Aorta (tissue), 5 donors: Measurements from ENCODE around the gene CD46. TPM values are rescaled to one million over a fixed set of nuclear protein-coding genes. Genes with fewer than 3 reads are reported as not detected.

Experiments
- ATAC-seq: fragments of 200-7000 bp; cut with Tn5 transposase; one replicate; pipeline ENCODE4 v1.9.1; 2022; ENCODE audit warnings: moderate library complexity; ENCODE audit not compliant: low FRiP score
- DNase-seq, 2 donors: peaks; one replicate each; pipeline ENCODE4 v3.0.0-alpha.2; 2020
- H3K27ac ChIP-seq, 2 donors: one replicate each; pipeline ENCODE4 v1.5.1; 2013; ENCODE audit warnings: low read length in 2 of 2, mild to moderate bottlenecking in 2 of 2, moderate library complexity in 2 of 2, control low read depth in 1 of 2, inconsistent platforms in 1 of 2, low read depth in 1 of 2
- H3K27me3 ChIP-seq, 2 donors: one replicate each; pipeline ENCODE4 v1.6.1; 2013; ENCODE audit warnings: control low read depth in 1 of 2, low read length in 1 of 2, mild to moderate bottlenecking in 1 of 2, moderate library complexity in 1 of 2; ENCODE audit not compliant: insufficient read depth in 2 of 2, control insufficient read depth in 1 of 2
- H3K36me3 ChIP-seq, 2 donors: one replicate each; pipeline ENCODE4 v1.6.1; 2013; ENCODE audit warnings: control low read depth in 1 of 2, low read length in 1 of 2, mild to moderate bottlenecking in 1 of 2; ENCODE audit not compliant: insufficient read depth in 2 of 2, control insufficient read depth in 1 of 2
- H3K4me1 ChIP-seq, 2 donors: one replicate each; pipeline ENCODE4 v1.6.1; 2013; ENCODE audit warnings: low read length in 2 of 2, control low read depth in 1 of 2, mild to moderate bottlenecking in 1 of 2, moderate library complexity in 1 of 2; ENCODE audit not compliant: insufficient read depth in 2 of 2, control insufficient read depth in 1 of 2
- H3K4me3 ChIP-seq, 2 donors: one replicate each; pipeline ENCODE4 v1.5.1; 2013; ENCODE audit warnings: low read length in 2 of 2, control low read depth in 1 of 2, mild to moderate bottlenecking in 1 of 2
- H3K9me3 ChIP-seq: one replicate; pipeline ENCODE4 v1.6.1; 2013; ENCODE audit warnings: mild to moderate bottlenecking, low read length; ENCODE audit not compliant: control insufficient read depth
- WGBS, 2 donors: extraction: QIAGEN DNeasy Blood & Tissue Kit; methylation state at CpG; one replicate each; pipeline ENCODE4 v1.1.7; 2013; 5-methylcytosine and 5-hydroxymethylcytosine counted together
- intact Hi-C, 2 donors: fragments of 100-400 bp; cut with DNase I; formaldehyde crosslinking; loops; one replicate each; pipeline versions ENCODE4 v1.14.2 to v1.15.0; 2022
- polyA plus RNA-seq, 2 donors: library from polyadenylated mRNA; stranded (reverse); fragments of 200-250 nt; gene quantifications; one replicate each; pipeline ENCODE4 v1.2.3, GENCODE V29; 2013
- total RNA-seq, 2 donors: library from RNA; stranded (reverse); fragmentation: NEBNext Ultra II Directional; extraction: Animal tissue kit (Norgen Biotek cat#: 25700); gene quantifications; one replicate each; pipeline ENCODE4 v1.2.1, GENCODE V29; 2021
- donor health status: healthy with polysubstance abuse.
- donor health status: Bipolar disorder and iron deficiency.
- donor health status: DM: no; HTN: no; CAD: no.
- donor health status: DM: no; HTN: no; CAD: no.
- donor health status: DM: yes; HTN: yes; CAD: no.

CD46 gene
- total and polyA plus RNA-seq, 4 donors: 56.3 to 210 (median 171) TPM

DNA sequence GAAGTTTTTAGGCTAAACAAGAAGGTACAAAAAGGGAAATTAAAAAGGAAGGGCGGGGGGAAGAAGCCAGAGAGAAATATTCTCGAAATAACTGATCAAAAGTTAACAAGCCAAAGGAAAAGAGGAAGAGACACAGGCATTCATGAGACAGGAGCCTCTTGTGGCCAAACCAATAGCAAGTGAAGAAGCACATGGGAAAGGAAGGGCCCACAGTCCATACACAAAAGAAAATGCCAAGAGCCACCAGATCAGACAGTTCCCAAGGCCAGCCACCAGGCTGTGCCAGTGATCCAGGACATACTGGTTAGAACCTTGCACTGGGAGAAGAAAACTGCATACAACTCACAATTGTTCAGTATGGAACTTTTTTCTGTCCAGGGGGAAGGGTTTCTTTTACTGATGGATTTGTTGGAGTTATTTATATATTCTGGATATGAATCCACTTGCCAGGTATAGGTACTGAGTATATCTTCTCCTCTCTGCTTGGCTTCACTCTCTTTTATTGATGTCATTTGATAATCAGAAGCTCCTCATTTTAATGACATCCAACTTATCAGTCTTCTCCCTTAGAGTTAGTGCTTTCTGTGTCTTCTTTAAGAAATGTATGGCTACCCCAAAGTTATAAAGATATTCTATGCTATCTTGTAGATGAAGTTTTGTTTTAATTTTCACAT lies 76.8 kb downstream of the CD46 start:
- ATAC-seq: peak; percentile 63
- 62 to 73% methylated on average over 2 of the region's 2 CpGs for WGBS, 2 donors
- Histone ChIP-seq H3K27ac (no peak overlapping the region), H3K36me3 (no peaks in the 10 kb centered on the region), H3K4me3 (no peak overlapping the region), H3K4me1 (peaks cover 0 to 3% of the 10 kb centered on the region in 2 donors), H3K27me3 (no peaks in the 10 kb centered on the region), H3K9me3 (no peaks in the 10 kb centered on the region)
- peak; percentile 87 to 89 for DNase-seq
- intact Hi-C loops: loop anchor here (2.0 to 10.0 kb wide), 3 partner anchors 40 to 136 kb away; no protein-coding TSS in a partner anchor

DNA sequence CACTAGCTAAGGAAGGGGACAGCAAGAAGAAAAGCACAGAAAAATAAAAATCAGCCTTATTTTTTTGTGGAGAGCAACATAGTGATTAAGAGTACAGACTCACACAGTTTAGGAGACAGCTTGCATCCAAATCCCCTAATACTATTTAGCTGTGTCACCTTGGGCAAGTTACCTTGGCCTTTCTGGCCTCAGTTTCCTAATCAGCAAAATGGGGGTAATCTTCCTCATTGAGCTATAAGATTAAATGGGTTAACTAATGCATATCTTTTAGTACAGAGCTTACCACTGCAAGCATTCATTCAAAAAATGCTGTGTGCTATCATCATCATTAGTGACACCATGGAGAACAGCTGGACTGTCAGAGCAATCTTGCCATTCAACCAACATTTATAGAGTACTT lies 77.7 kb downstream of the CD46 start:
- Histone ChIP-seq H3K27me3 (no peaks in the 10 kb centered on the region), H3K4me3 (no peak overlapping the region), H3K9me3 (no peaks in the 10 kb centered on the region), H3K4me1 (peaks cover 0 to 3% of the 10 kb centered on the region in 2 donors), H3K27ac (no peak overlapping the region), H3K36me3 (no peaks in the 10 kb centered on the region)
- ATAC-seq: no peak
- intact Hi-C loops: loop anchor here (2.0 to 10.0 kb wide), 3 partner anchors 39 to 135 kb away; no protein-coding TSS in a partner anchor
- DNase-seq: no peak

DNA sequence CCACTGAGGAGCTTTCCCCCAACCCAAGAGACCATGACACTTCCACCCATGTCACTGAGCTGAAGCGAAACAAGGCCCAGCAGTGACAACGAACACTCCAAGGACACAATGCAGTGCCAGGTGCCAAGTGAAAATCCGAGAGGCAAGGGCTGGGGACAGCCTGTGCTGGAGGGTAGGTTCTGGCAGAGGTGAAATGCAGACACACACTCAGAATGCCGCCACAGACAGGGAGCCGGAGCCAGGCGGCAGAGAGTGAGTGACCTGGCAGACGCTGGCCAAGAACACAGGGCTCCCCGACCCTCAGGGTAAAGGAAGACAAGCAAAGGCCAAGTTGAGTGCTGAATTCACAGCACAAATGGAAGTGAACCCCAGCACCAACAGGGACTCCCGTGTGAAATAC lies 78.9 kb downstream of the CD46 start:
- ATAC-seq: no peak
- H3K27me3 ChIP-seq: no peaks in the 10 kb centered on the region

DNA sequence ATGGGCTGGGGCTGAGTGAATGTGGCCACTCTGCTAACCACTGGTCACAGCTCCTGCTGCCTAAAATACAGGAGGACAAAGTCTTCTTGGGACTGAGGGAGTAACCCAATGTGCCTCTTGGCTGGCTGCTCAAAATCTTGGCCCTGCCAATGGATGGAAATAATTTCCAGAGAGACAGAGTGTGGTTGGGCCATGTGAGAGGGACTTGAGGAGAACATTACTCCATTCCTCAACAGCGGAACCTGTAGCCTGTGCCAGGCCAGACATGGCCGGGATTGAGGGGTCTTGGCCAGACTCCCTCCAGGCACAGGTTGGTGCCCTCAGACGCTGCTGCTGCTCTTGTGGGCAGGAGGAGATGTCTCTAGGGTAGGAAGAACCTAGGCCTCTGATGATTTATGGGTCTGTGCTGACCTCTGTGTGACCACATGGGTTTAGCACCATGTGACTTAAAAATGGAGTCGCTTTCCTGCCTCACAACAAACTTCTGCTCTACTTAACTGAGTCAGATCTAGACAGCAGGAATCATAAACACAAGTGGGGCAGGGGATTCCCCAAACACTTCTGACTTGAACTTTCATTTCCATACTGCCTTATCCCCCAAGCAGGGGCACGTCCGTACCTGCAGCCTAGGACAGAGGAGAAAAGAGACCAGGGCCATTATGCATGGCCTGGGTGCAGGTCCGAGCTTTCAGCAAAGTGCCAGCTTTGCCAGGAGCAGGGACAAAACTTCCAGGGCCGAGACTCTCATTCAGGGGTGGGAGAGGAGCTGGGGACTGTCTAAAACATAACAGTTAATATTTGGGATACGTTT lies 79.9 kb downstream of the CD46 start:
- no peak for DNase-seq
- H3K9me3 ChIP-seq: no peaks in the 10 kb centered on the region
- H3K27ac ChIP-seq: peak overlapping the region; percentile 0 to 73
- H3K4me3 ChIP-seq: no peak overlapping the region
- H3K27me3 ChIP-seq: no peaks in the 10 kb centered on the region
- intact Hi-C loops: no loop called here
- H3K4me1 ChIP-seq: no peaks in the 10 kb centered on the region
- H3K36me3 ChIP-seq: no peaks in the 10 kb centered on the region
- peak; percentile 71 for ATAC-seq
- WGBS, 2 donors: 49 to 59% methylated on average over 9 of the region's 9 CpGs

More for the DNA sequence above, 78.9 kb downstream of the CD46 start:
- H3K9me3 ChIP-seq: no peaks in the 10 kb centered on the region
- H3K36me3 ChIP-seq: no peaks in the 10 kb centered on the region
- 56 to 78% methylated on average over 9 of the region's 9 CpGs for WGBS, 2 donors
- no peak overlapping the region for H3K4me3 ChIP-seq
- peaks cover 0 to 3% of the 10 kb centered on the region in 2 donors for H3K4me1 ChIP-seq
- H3K27ac ChIP-seq: peak overlapping the region; percentile 37 to 45
- intact Hi-C loops: no loop called here
- DNase-seq: no peak

DNA sequence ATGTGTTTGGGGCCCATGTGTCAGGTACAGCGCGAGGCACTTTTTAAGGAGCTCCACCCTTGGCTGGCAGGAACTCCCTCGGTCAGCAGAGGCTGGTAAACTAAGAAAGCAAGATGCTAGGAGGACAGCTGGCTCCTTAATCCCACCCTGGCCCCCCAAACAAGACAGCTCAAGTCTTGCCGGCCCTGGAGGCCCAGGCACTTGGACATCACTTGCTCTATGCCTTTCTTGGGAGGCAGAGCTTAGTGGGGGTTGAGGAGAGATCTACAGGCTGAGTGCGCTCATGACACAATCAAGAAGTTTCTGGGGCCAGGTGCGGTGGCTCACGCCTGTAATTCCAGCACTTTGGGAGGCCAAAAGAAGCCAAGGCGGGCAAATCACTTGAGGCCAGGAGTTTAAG lies 80.9 kb downstream of the CD46 start:
- ATAC-seq (no peak), DNase-seq (no peak)
- Histone ChIP-seq H3K4me3 (no peak overlapping the region), H3K36me3 (no peaks in the 10 kb centered on the region), H3K27ac (peak overlapping the region in 1 of 2 donors; percentile 23), H3K4me1 (no peaks in the 10 kb centered on the region), H3K27me3 (no peaks in the 10 kb centered on the region), H3K9me3 (no peaks in the 10 kb centered on the region)
- 95 to 98% methylated on average over 8 of the region's 8 CpGs for WGBS, 2 donors
- intact Hi-C loops: no loop called here

DNA sequence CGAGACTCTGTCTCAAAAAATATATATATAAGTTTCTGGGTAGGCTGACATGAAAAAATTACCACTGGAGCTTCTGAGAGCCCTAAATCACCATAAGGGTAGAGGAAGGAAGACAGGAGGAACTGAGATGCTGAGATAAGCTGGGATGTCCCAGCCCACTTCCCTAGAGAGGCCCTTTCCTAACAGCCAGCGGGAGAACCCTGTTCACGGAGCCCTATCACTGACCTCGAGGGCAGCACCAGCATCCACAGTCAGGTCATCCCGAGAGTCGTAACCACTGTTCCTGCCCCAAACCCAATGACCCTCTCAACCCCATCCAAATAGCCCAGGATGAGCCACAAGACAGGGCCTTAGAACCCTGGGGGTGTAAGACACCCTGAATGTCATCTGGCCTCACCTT lies 81.5 kb downstream of the CD46 start:
- intact Hi-C loops: no loop called here
- Histone ChIP-seq H3K4me1 (no peaks in the 10 kb centered on the region), H3K27me3 (no peaks in the 10 kb centered on the region), H3K36me3 (no peaks in the 10 kb centered on the region), H3K9me3 (no peaks in the 10 kb centered on the region), H3K27ac (peak overlapping the region in 1 of 2 donors; percentile 30), H3K4me3 (no peak overlapping the region)
- 93 to 94% methylated on average over 6 of the region's 6 CpGs for WGBS, 2 donors
- ATAC-seq: no peak
- no peak for DNase-seq

DNA sequence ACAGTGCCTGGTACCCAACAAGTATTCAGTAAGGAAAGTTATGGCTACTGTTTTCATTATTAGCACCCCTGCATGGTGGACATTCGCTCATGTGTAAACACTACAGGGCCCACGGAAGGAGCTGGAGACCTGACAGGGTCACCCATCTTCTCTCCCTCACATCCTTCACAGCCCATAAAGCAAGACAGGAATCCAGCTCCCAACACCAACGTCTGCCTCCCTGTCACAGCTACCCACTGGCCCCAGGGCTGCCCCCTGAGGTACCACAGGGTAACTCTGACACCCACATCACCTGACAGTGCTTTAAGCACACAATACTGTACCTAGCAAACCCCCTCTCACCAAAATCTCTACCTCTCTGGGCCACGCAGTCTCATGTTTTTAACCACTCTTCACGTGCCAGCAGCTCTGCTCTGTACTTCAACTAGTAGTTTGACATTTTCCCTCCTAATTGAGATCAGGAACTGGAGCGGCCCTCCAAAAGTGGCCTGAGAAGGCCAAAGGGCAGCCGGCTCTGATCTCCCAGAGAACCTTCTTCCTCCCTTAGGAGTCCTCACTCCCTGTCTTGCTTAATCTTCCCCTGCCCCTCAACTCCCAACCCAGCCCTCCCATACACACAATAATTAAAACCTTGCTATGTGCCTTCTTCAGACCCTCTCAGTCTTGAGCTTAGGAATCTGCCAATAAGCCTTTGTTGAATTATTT lies 82.3 kb downstream of the CD46 start:
- no peak overlapping the region for H3K27ac ChIP-seq
- H3K4me3 ChIP-seq: no peak overlapping the region
- no peak for ATAC-seq
- 92% methylated on average over 7 of the region's 7 CpGs for WGBS, 2 donors
- intact Hi-C loops: no loop called here
- H3K4me1 ChIP-seq: peaks cover 0 to 2% of the 10 kb centered on the region in 2 donors
- H3K9me3 ChIP-seq: no peaks in the 10 kb centered on the region
- no peak for DNase-seq
- H3K36me3 ChIP-seq: no peaks in the 10 kb centered on the region
- H3K27me3 ChIP-seq: no peaks in the 10 kb centered on the region

DNA sequence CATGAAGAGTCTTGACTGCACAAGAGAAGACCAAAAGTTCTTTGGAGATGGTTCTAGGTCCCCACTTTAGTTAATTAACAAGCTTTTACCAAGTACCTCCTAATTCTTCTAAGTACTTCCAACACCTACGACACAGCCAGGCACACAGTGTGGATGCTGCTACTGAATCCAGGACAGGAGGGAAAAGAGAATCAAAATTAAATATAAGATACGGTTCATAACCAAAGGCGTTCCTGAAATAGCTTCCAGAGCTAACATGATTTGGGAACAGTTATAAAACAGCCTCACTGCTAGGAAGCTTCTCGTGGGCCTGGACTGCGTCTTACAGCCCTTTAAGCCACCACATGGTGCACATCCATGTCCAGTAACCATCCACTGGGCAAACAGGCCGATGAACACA lies 84.1 kb downstream of the CD46 start:
- WGBS, 2 donors: 79 to 87% methylated on average over 6 of the region's 6 CpGs
- no peak for ATAC-seq
- Histone ChIP-seq H3K27me3 (no peaks in the 10 kb centered on the region), H3K9me3 (no peaks in the 10 kb centered on the region), H3K4me3 (no peak overlapping the region), H3K27ac (peak overlapping the region in 1 of 2 donors; percentile 35), H3K36me3 (no peaks in the 10 kb centered on the region), H3K4me1 (peaks cover 0 to 2% of the 10 kb centered on the region in 2 donors)
- DNase-seq: no peak
- intact Hi-C loops: no loop called here
